ENCODE measurements around the gene EPS15. TPM values are rescaled to one million over a fixed set of nuclear protein-coding genes. Genes with fewer than 3 reads are reported as not detected.

EPS15 gene
- total and polyA plus RNA-seq, 4 donors: 8.8 to 52.1 (median 19.1) TPM

DNA sequence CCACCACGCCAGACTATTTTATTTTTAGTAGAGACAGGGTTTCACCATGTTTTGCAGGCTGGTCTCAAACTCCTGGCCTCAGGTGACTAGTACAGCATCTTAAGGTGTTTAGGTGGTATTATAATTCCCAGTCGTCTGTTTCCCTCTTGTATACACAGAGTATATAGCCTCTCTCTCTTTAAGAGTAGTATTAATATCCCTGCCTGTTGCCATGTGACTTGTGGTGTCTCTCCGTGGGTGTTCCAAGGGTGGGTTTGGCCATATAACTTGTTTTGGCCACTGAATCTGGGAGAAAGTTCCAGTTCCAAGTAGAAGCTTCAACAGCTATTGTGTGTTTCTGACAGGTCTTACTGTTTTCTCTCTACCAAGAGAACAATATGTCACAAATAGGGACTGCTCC lies 29.6 kb downstream of the EPS15 start:
- TF ChIP-seq, protein P1, sequence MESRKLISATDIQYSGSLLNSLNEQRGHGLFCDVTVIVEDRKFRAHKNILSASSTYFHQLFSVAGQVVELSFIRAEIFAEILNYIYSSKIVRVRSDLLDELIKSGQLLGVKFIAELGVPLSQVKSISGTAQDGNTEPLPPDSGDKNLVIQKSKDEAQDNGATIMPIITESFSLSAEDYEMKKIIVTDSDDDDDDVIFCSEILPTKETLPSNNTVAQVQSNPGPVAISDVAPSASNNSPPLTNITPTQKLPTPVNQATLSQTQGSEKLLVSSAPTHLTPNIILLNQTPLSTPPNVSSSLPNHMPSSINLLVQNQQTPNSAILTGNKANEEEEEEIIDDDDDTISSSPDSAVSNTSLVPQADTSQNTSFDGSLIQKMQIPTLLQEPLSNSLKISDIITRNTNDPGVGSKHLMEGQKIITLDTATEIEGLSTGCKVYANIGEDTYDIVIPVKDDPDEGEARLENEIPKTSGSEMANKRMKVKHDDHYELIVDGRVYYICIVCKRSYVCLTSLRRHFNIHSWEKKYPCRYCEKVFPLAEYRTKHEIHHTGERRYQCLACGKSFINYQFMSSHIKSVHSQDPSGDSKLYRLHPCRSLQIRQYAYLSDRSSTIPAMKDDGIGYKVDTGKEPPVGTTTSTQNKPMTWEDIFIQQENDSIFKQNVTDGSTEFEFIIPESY (IDR thresholded peaks at IDR 0.05): no peak
- TF ChIP-seq NR2F2 (IDR thresholded peaks at IDR 0.05) (no peak), HNF4A (conservative IDR thresholded peaks at IDR 0.05) (no peak), RXRA (IDR thresholded peaks at IDR 0.05) (no peak), YY1 (IDR thresholded peaks at IDR 0.05) (no peak), SP1 (IDR thresholded peaks at IDR 0.05) (no peak), RAD21 (IDR thresholded peaks at IDR 0.05) (no peak), EGR1 (IDR thresholded peaks at IDR 0.05; ENCODE audit: low read depth in 2 of 2) (no peak), HNF4G (IDR thresholded peaks at IDR 0.05) (no peak), GABPA (IDR thresholded peaks at IDR 0.05 in 1 of 2, conservative IDR thresholded peaks at IDR 0.05 in 1 of 2) (no peak)
- TF ChIP-seq, protein P2, sequence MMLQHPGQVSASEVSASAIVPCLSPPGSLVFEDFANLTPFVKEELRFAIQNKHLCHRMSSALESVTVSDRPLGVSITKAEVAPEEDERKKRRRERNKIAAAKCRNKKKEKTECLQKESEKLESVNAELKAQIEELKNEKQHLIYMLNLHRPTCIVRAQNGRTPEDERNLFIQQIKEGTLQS (IDR thresholded peaks at IDR 0.05): no peak
- TF ChIP-seq, protein P3, sequence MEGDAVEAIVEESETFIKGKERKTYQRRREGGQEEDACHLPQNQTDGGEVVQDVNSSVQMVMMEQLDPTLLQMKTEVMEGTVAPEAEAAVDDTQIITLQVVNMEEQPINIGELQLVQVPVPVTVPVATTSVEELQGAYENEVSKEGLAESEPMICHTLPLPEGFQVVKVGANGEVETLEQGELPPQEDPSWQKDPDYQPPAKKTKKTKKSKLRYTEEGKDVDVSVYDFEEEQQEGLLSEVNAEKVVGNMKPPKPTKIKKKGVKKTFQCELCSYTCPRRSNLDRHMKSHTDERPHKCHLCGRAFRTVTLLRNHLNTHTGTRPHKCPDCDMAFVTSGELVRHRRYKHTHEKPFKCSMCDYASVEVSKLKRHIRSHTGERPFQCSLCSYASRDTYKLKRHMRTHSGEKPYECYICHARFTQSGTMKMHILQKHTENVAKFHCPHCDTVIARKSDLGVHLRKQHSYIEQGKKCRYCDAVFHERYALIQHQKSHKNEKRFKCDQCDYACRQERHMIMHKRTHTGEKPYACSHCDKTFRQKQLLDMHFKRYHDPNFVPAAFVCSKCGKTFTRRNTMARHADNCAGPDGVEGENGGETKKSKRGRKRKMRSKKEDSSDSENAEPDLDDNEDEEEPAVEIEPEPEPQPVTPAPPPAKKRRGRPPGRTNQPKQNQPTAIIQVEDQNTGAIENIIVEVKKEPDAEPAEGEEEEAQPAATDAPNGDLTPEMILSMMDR (IDR thresholded peaks at IDR 0.05; ENCODE audit: low read depth, low read length, missing input control): no peak
- TF ChIP-seq, protein P4, sequence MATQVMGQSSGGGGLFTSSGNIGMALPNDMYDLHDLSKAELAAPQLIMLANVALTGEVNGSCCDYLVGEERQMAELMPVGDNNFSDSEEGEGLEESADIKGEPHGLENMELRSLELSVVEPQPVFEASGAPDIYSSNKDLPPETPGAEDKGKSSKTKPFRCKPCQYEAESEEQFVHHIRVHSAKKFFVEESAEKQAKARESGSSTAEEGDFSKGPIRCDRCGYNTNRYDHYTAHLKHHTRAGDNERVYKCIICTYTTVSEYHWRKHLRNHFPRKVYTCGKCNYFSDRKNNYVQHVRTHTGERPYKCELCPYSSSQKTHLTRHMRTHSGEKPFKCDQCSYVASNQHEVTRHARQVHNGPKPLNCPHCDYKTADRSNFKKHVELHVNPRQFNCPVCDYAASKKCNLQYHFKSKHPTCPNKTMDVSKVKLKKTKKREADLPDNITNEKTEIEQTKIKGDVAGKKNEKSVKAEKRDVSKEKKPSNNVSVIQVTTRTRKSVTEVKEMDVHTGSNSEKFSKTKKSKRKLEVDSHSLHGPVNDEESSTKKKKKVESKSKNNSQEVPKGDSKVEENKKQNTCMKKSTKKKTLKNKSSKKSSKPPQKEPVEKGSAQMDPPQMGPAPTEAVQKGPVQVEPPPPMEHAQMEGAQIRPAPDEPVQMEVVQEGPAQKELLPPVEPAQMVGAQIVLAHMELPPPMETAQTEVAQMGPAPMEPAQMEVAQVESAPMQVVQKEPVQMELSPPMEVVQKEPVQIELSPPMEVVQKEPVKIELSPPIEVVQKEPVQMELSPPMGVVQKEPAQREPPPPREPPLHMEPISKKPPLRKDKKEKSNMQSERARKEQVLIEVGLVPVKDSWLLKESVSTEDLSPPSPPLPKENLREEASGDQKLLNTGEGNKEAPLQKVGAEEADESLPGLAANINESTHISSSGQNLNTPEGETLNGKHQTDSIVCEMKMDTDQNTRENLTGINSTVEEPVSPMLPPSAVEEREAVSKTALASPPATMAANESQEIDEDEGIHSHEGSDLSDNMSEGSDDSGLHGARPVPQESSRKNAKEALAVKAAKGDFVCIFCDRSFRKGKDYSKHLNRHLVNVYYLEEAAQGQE (IDR thresholded peaks at IDR 0.05): no peak
- DNase-seq (ENCODE audit: low spot score): no peak
- Histone ChIP-seq H3K9ac (ENCODE audit: low read depth in 1 of 2, low read length in 2 of 2) (no peak overlapping the region), H3K36me3 (ENCODE audit: control insufficient read depth in 4 of 4, insufficient read depth in 3 of 4, low read depth in 1 of 4, low read length in 3 of 4) (no peaks in the 10 kb centered on the region), H3K4me3 (ENCODE audit: low read depth in 1 of 3, low read length in 3 of 3) (no peak overlapping the region), H3K9me3 (ENCODE audit: control insufficient read depth in 4 of 4, low read length in 3 of 4) (no peaks in the 10 kb centered on the region), H3K27me3 (ENCODE audit: control insufficient read depth in 4 of 4, insufficient read depth in 4 of 4, low read length in 3 of 4) (no peaks in the 10 kb centered on the region), H3K4me1 (ENCODE audit: control insufficient read depth in 4 of 4, insufficient read depth in 4 of 4, low read length in 3 of 4) (peaks cover 0 to 12% (median 4%) of the 10 kb centered on the region in 4 donors), H3K27ac (ENCODE audit: low read depth in 1 of 2, low read length in 2 of 2) (no peak overlapping the region)
- 88% methylated on average over 3 of the region's 3 CpGs for WGBS

DNA sequence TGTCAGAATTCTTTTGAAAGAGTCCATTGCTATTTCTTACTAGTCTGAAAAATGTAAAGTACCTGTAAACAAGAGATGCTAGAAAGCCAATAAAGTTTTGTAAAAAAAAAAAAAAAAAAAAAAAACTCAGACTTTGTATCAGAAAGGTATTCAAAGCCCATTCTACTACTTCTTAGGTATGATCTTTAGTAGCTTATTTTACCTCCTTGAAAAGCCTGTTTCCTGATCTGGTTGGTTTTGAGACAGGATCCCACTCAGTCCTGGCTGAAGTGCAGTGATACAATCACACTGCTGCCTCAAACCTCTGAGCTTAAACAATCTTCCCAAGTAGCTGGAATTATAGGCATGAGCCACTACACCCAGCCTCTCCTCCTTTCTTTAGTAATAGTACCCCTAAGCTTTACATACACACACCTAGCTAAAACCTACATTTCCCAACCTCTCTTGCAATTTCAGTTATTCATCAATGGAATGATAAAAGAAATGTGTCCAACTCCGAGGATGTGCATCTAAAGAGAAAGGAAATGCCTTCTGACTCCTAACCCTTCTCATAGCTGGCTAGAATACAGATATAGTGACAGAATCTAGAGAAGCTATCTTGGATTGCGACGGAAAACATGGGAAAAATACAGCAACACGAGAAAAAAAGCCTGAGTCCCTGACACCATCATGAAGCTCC lies 30.6 kb downstream of the EPS15 start:
- H3K9me3 ChIP-seq (ENCODE audit: control insufficient read depth in 4 of 4, low read length in 3 of 4): no peaks in the 10 kb centered on the region
- TF ChIP-seq HNF4A (conservative IDR thresholded peaks at IDR 0.05) (no peak), SP1 (IDR thresholded peaks at IDR 0.05) (no peak), GABPA (IDR thresholded peaks at IDR 0.05 in 1 of 2, conservative IDR thresholded peaks at IDR 0.05 in 1 of 2) (no peak), FOXA1 (IDR thresholded peaks at IDR 0.05) (no peak), JUND (IDR thresholded peaks at IDR 0.05) (no peak), RXRA (IDR thresholded peaks at IDR 0.05) (no peak), TAF1 (conservative IDR thresholded peaks at IDR 0.05) (no peak), HNF4G (IDR thresholded peaks at IDR 0.05) (no peak), EGR1 (IDR thresholded peaks at IDR 0.05; ENCODE audit: low read depth in 2 of 2) (no peak), NR2F2 (IDR thresholded peaks at IDR 0.05) (no peak), YY1 (IDR thresholded peaks at IDR 0.05) (no peak)
- TF ChIP-seq, protein P2 (IDR thresholded peaks at IDR 0.05): no peak
- TF ChIP-seq, protein P3 (IDR thresholded peaks at IDR 0.05; ENCODE audit: low read depth, low read length, missing input control): no peak
- H3K4me1 ChIP-seq (ENCODE audit: control insufficient read depth in 4 of 4, insufficient read depth in 4 of 4, low read length in 3 of 4): peaks cover 0 to 5% (median 0%) of the 10 kb centered on the region in 4 donors

More for the DNA sequence above, 30.6 kb downstream of the EPS15 start:
- Histone ChIP-seq H3K4me3 (ENCODE audit: low read depth in 1 of 3, low read length in 3 of 3) (no peak overlapping the region), H3K27me3 (ENCODE audit: control insufficient read depth in 4 of 4, insufficient read depth in 4 of 4, low read length in 3 of 4) (no peaks in the 10 kb centered on the region), H3K9ac (ENCODE audit: low read depth in 1 of 2, low read length in 2 of 2) (no peak overlapping the region), H3K36me3 (ENCODE audit: control insufficient read depth in 4 of 4, insufficient read depth in 3 of 4, low read depth in 1 of 4, low read length in 3 of 4) (no peaks in the 10 kb centered on the region), H3K27ac (ENCODE audit: low read depth in 1 of 2, low read length in 2 of 2) (no peak overlapping the region)
- no peak for DNase-seq (ENCODE audit: low spot score)
- 80% methylated on average over 4 of the region's 4 CpGs for WGBS

All from liver (tissue), 9 donors.